ENCODE data around the gene KCNJ6. TPM values are rescaled to one million over a fixed set of nuclear protein-coding genes. Genes with fewer than 3 reads are reported as not detected.

KCNJ6 gene
- total and polyA plus RNA-seq, 2 of the 8 experiments (the other 6 are each of a cell fraction or from before 2014, with no cell fraction given) = 0.51 to 1.2 TPM

DNA sequence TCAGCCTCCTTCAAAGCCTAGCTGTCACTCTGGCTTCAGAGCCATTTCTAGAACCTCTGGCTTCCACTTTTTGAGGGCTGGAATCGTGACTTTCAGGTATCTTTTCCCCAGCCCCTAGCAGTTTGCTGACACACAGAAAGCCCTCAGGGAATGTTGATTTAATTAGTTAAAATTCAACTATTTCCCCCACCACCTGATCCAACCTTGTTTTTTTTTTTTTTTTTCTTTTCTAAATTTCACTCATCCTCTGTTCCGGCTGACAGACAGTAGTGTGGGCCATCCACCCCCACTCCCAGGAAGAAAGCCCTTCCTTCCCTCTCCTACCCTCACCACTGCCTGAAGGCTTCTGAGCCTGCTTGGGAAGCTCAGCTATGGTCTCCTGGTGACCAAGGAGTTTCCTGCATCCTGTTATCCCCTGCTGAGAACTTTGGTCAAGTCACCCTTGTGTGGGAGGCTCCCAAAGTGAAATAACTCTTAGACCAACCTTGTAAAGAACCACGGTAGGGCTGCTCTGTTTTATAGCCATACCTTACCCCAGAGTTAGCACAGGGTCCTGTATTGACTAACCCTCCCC lies 29.4 kb downstream of the KCNJ6 start (continued):
- TF ChIP-seq RAD21 (IDR thresholded peaks at IDR 0.05 in 1 of 2, conservative IDR thresholded peaks at IDR 0.05 in 1 of 2; ENCODE audit: low read depth in 2 of 2, low read length in 2 of 2) (no peak), JUN (IDR thresholded peaks at IDR 0.05; ENCODE audit: low read depth, low read length) (no peak)
